B cell (primary cell): ENCODE results near the gene RALY. TPM values are rescaled to one million over a fixed set of nuclear protein-coding genes. Genes with fewer than 3 reads are reported as not detected.

Source experiments
- ATAC-seq: fragments of 200-7000 bp; cut with Tn5 transposase; one replicate; pipeline ENCODE4 v1.10.0; 2021; ENCODE audit warnings: low read depth, mild to moderate bottlenecking, moderate number of reproducible peaks, moderate library complexity
- CTCF ChIA-PET: fragments of 350-600 bp; sonication (Branson Sonifier 250); formaldehyde crosslinking; loops from one replicate; lab custom pipeline; 2021; ENCODE audit warnings: antibody characterized with exemption, inconsistent platforms; lab: Charles Lee
- POLR2A ChIA-PET: fragments of 350-600 bp; sonication (Branson Sonifier 250); formaldehyde crosslinking; loops from one replicate; lab custom pipeline; 2021; ENCODE audit warnings: antibody characterized with exemption; lab: Charles Lee
- DNase-seq: peaks from one replicate; pipeline ENCODE4 v3.0.0; 2013
- H2AFZ ChIP-seq: 2 replicates; pipeline ENCODE4 v1.6.1; 2012; ENCODE audit warnings: mild to moderate bottlenecking, low read depth, low read length; ENCODE audit not compliant: insufficient read depth, poor library complexity, severe bottlenecking
- H3K27ac ChIP-seq, 2 donors: 1 replicate in 1 of 2; 2 replicates in 1 of 2; pipeline ENCODE4 v1.5.1; 2012 to 2013; ENCODE audit warnings: low read length in 2 of 2, mild to moderate bottlenecking in 2 of 2, moderate library complexity in 1 of 2
- H3K27me3 ChIP-seq, 4 experiments: fragments of 200-600 bp in 1 of 4; sonication (generic) in 1 of 4; replicated peaks in 1 of 4; 1 replicate in 2 of 4; 2 replicates in 2 of 4; pipeline versions ENCODE4 v1.6.1 to v1.7.0; 2013 to 2016; ENCODE audit warnings: low read length in 3 of 4, mild to moderate bottlenecking in 2 of 4, mixed read lengths in 1 of 4, moderate library complexity in 1 of 4; ENCODE audit not compliant: insufficient read depth in 4 of 4, control insufficient read depth in 3 of 4; ENCODE audit errors: control extremely low read depth in 1 of 4
- H3K36me3 ChIP-seq, 2 experiments: replicated peaks in 1 of 2; 1 replicate in 1 of 2; 2 replicates in 1 of 2; pipeline versions ENCODE4 v1.6.1 to v1.7.1; 2013; ENCODE audit warnings: low read length in 1 of 2; ENCODE audit not compliant: insufficient read depth in 2 of 2, control insufficient read depth in 1 of 2; ENCODE audit errors: control extremely low read depth in 1 of 2, extremely low read depth in 1 of 2
- H3K4me1 ChIP-seq, 2 donors: fragments of 200-600 bp in 1 of 2; sonication (generic) in 1 of 2; 1 replicate in 1 of 2; 2 replicates in 1 of 2; pipeline versions ENCODE4 v1.5.1 to v1.6.1; 2013 to 2017; ENCODE audit warnings: low read length in 2 of 2; ENCODE audit not compliant: control insufficient read depth in 2 of 2, insufficient read depth in 2 of 2
- H3K4me2 ChIP-seq: replicated peaks from 2 replicates; pipeline ENCODE3; 2012; ENCODE audit warnings: mild to moderate bottlenecking, low read depth, low read length; ENCODE audit not compliant: poor library complexity, severe bottlenecking
- H3K4me3 ChIP-seq, 5 experiments: fragments of 200-600 bp in 1 of 5; sonication (generic) in 1 of 5; 1 replicate in 3 of 5; 2 replicates in 2 of 5; pipeline versions ENCODE4 v1.5.1 to v1.7.0; 2011 to 2016; ENCODE audit warnings: low read length in 4 of 5, mild to moderate bottlenecking in 4 of 5, low read depth in 2 of 5, control low read depth in 1 of 5, moderate library complexity in 1 of 5; ENCODE audit not compliant: insufficient read depth in 1 of 5; ENCODE audit errors: control extremely low read depth in 1 of 5, extremely low read depth in 1 of 5
- H3K79me2 ChIP-seq: fragments of 200-600 bp; sonication (generic); one replicate; pipeline ENCODE4 v1.6.0; 2016; ENCODE audit warnings: low read length; ENCODE audit not compliant: control insufficient read depth, insufficient read depth
- H3K9ac ChIP-seq: fragments of 200-600 bp; sonication (generic); 2 replicates; pipeline ENCODE4 v1.6.1; 2017; ENCODE audit warnings: mild to moderate bottlenecking, low read length, moderate library complexity
- H3K9me3 ChIP-seq, 3 donors: one replicate each; pipeline versions ENCODE4 v1.6.1 to v1.7.1; 2013; ENCODE audit warnings: low read length in 2 of 3; ENCODE audit not compliant: control insufficient read depth in 2 of 3, insufficient read depth in 1 of 3; ENCODE audit errors: control extremely low read depth in 1 of 3
- H4K20me1 ChIP-seq: 2 replicates; pipeline ENCODE4 v1.6.0; 2012; ENCODE audit warnings: mild to moderate bottlenecking, low read length; ENCODE audit not compliant: insufficient read depth, control insufficient read depth, poor library complexity, severe bottlenecking
- H3K27ac Mint-ChIP-seq: one replicate; pipeline ENCODE4 v1.8.0; 2021; ENCODE audit warnings: mixed read lengths
- H3K27me3 Mint-ChIP-seq: one replicate; pipeline ENCODE4 v1.8.0; 2021; ENCODE audit warnings: mixed read lengths
- H3K4me1 Mint-ChIP-seq: one replicate; pipeline ENCODE4 v1.8.0; 2021; ENCODE audit warnings: mixed read lengths
- H3K4me3 Mint-ChIP-seq: one replicate; pipeline ENCODE4 v1.8.0; 2021; ENCODE audit warnings: mixed read lengths
- H3K9me3 Mint-ChIP-seq: one replicate; pipeline ENCODE4 v1.8.0; 2022; ENCODE audit warnings: mixed read lengths; ENCODE audit not compliant: insufficient read depth
- EZH2 ChIP-seq: IDR thresholded peaks from 2 replicates; pipeline ENCODE4 v1.6.1; 2012; ENCODE audit warnings: borderline replicate concordance, low read depth, mild to moderate bottlenecking, moderate library complexity, low read length; ENCODE audit not compliant: insufficient read depth, poor library complexity, severe bottlenecking
- WGBS: methylation state at CpG from one replicate; pipeline ENCODE4 v1.1.5; 2013; ENCODE audit warnings: missing lambda C conversion rate; ENCODE audit not compliant: insufficient coverage; 5-methylcytosine and 5-hydroxymethylcytosine counted together
- intact Hi-C: fragments of 100-400 bp; cut with micrococcal nuclease; formaldehyde crosslinking; loops from one replicate; pipeline ENCODE4 v1.10.0; 2022
- polyA plus RNA-seq: library from polyadenylated mRNA; depleted of rRNA; stranded (reverse); fragments of >200 nt; gene quantifications from 2 replicates; pipeline ENCODE4 v1.2.3, GENCODE V29; 2012
- total RNA-seq, 2 donors: library from RNA; stranded (reverse); fragments of 120-200 nt in 1 of 2; gene quantifications; 1 replicate in 1 of 2; 2 replicates in 1 of 2; pipeline versions ENCODE4 v1.2.3 to v1.2.4, GENCODE V29; 2013 to 2022
- TF ChIP-seq, protein P1 (sequence below): fragments of 200-600 bp; IDR thresholded peaks from one replicate; pipeline ENCODE4 v1.8.0; 2022; ENCODE audit warnings: antibody characterized with exemption, mild to moderate bottlenecking

The RALY gene
- total and polyA plus RNA-seq, 2 donors (not counting 1 experiment from before 2014, with no cell fraction given) = 89.8 to 94.4 TPM

DNA sequence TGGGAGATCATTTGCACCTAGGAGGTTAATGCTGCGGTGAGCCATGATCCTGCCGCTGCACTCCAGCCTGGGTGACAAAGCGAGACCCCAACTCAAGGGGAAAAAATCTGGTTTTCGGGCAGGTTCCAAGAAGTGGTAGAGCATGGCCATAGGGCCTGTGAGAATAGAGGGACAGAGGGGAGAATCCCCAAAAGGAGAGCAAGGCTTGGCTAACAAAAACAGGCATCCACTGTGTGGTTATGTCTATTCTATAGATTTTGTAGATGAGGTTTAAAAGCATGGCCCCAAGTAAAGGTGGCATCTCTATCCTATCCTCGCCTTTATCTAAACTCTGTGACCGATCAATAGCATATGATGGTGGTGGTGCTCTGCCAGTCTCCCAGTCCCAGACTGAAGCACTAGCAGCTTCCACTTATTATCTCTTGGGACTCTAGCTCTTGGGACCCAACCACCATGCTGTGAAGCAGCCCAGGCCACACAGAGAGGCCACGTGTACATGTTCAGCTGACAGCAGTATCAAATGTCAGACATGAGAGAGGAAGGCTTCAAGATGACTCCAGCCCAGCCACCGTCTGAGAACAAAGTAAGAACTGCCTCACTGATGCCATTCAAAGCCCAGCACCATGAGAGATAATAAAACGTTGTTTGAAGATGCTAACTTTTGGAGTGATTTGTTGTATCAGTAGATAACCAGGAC is 90.7 kb downstream of the RALY start:
- no peak overlapping the region for H3K4me3 Mint-ChIP-seq
- H3K79me2 ChIP-seq = peaks cover 4% of the 10 kb centered on the region
- H2AFZ ChIP-seq = no peak overlapping the region
- peak overlapping the region; percentile 60 for H3K27ac Mint-ChIP-seq
- peaks cover 14% of the 10 kb centered on the region for H3K4me1 Mint-ChIP-seq
- no peak overlapping the region for H3K4me2 ChIP-seq
- H3K4me3 ChIP-seq = no peak overlapping the region
- no peaks in the 10 kb centered on the region for H3K27me3 Mint-ChIP-seq
- ATAC-seq = no peak
- TF ChIP-seq, protein P1, sequence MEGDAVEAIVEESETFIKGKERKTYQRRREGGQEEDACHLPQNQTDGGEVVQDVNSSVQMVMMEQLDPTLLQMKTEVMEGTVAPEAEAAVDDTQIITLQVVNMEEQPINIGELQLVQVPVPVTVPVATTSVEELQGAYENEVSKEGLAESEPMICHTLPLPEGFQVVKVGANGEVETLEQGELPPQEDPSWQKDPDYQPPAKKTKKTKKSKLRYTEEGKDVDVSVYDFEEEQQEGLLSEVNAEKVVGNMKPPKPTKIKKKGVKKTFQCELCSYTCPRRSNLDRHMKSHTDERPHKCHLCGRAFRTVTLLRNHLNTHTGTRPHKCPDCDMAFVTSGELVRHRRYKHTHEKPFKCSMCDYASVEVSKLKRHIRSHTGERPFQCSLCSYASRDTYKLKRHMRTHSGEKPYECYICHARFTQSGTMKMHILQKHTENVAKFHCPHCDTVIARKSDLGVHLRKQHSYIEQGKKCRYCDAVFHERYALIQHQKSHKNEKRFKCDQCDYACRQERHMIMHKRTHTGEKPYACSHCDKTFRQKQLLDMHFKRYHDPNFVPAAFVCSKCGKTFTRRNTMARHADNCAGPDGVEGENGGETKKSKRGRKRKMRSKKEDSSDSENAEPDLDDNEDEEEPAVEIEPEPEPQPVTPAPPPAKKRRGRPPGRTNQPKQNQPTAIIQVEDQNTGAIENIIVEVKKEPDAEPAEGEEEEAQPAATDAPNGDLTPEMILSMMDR = no peak
- TF ChIP-seq EZH2 = no peak
- H3K27ac ChIP-seq = no peak overlapping the region
- no peaks in the 10 kb centered on the region for H3K27me3 ChIP-seq
- intact Hi-C loops = no loop called here
- H3K36me3 ChIP-seq = peaks cover 1 to 75% of the 10 kb centered on the region in 2 experiments
- no peaks in the 10 kb centered on the region for H3K9me3 Mint-ChIP-seq
- DNase-seq = no peak
- peaks cover 18% of the 10 kb centered on the region for H4K20me1 ChIP-seq
- ChIA-PET POLR2A (no interaction called here), CTCF (interaction anchor here (1.2 kb wide), 1 partner anchor 14 kb away, joined by 3 read pairs; no protein-coding TSS in a partner anchor)
- no peak overlapping the region for H3K9ac ChIP-seq
- 94% methylated on average over 7 of the region's 9 CpGs for WGBS
- H3K9me3 ChIP-seq = no peaks in the 10 kb centered on the region
- peaks cover 3 to 5% of the 10 kb centered on the region in 2 donors for H3K4me1 ChIP-seq

DNA sequence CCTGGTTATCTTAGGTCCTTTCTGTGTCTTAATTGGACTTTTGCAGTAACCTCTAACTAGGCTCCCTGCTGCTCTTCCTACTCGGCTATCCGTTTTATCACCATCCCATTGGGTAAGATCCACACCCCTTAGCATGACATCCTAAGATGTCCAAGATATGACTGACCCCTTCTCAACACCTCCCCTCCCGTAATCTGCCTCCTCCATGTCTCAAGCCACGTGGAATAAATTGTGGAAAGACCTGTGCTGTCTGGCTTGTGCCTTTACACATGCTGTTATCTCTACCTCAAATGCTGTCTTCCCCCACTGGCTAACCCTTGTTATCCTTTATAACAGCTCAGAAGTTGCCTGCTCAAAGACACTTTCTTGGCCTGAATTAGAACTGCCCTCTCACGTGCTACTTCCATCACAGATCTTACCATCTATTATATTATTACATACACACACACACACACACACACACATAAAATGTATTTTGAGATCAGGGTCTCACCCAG is 91.9 kb downstream of the RALY start:
- peak overlapping the region; percentile 12 for H3K27ac Mint-ChIP-seq
- Histone ChIP-seq H4K20me1 (peaks cover 18% of the 10 kb centered on the region), H3K9ac (no peak overlapping the region), H2AFZ (no peak overlapping the region), H3K4me2 (no peak overlapping the region), H3K9me3 (no peaks in the 10 kb centered on the region), H3K36me3 (peaks cover 6 to 74% of the 10 kb centered on the region in 2 experiments), H3K79me2 (peaks cover 4% of the 10 kb centered on the region), H3K4me1 (peaks cover 3 to 5% of the 10 kb centered on the region in 2 donors), H3K27me3 (no peaks in the 10 kb centered on the region), H3K27ac (no peak overlapping the region), H3K4me3 (no peak overlapping the region)
- no peaks in the 10 kb centered on the region for H3K27me3 Mint-ChIP-seq
- intact Hi-C loops = no loop called here
- ChIA-PET POLR2A (interaction anchor here (0.5 kb wide), 1 partner anchor 9 kb away, joined by 4 read pairs; no protein-coding TSS in a partner anchor), CTCF (interaction anchor here (1.0 to 1.2 kb wide), 2 partner anchors 16 to 171 kb away, joined by 3 read pairs; no protein-coding TSS in a partner anchor)
- no peaks in the 10 kb centered on the region for H3K9me3 Mint-ChIP-seq
- WGBS = 97% methylated on average over 5 of the region's 5 CpGs
- H3K4me3 Mint-ChIP-seq = no peak overlapping the region
- DNase-seq (no peak), ATAC-seq (no peak)
- H3K4me1 Mint-ChIP-seq = peaks cover 14% of the 10 kb centered on the region
- TF ChIP-seq, protein P1 = no peak
- TF ChIP-seq EZH2 = no peak
